OCI-LY7 (cell line): ENCODE data around the gene RECK.

ENCODE experiments used
- EZH2phosphoT487 ChIP-seq: fragments of 200-600 bp; sonication (generic); IDR thresholded peaks from 2 replicates; pipeline ENCODE4 v1.6.1; 2018; ENCODE audit warnings: low read depth, borderline replicate concordance, mild to moderate bottlenecking, mixed run types, antibody characterized with exemption, low read length, moderate library complexity, mixed read lengths
- TF ChIP-seq, protein P1 (sequence below): fragments of 200-600 bp; sonication (generic); conservative IDR thresholded peaks from 2 replicates; pipeline ENCODE4 v1.5.1; 2014; ENCODE audit warnings: mild to moderate bottlenecking, antibody characterized with exemption, low read length, moderate library complexity, mixed read lengths

DNA sequence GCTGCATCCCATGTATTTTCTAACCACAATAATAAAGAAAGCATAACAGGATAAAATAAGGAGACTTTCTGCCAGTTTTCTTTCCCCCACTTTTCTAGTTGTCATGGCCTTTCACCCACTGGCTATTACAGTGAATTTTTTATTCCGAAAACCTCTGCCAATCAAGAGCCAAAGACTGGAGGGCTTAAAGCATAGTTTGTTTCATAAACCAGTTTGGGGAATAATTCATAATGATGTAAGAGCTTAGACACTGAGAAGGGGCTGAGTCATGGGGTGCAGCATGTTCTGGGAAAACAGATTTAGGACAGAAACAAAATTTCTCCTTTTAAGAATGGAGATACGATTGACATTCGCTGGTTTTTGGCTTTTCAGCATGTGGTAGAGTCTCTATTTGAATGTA is 95.4 kb downstream of the RECK start:
- TF ChIP-seq, protein P1, sequence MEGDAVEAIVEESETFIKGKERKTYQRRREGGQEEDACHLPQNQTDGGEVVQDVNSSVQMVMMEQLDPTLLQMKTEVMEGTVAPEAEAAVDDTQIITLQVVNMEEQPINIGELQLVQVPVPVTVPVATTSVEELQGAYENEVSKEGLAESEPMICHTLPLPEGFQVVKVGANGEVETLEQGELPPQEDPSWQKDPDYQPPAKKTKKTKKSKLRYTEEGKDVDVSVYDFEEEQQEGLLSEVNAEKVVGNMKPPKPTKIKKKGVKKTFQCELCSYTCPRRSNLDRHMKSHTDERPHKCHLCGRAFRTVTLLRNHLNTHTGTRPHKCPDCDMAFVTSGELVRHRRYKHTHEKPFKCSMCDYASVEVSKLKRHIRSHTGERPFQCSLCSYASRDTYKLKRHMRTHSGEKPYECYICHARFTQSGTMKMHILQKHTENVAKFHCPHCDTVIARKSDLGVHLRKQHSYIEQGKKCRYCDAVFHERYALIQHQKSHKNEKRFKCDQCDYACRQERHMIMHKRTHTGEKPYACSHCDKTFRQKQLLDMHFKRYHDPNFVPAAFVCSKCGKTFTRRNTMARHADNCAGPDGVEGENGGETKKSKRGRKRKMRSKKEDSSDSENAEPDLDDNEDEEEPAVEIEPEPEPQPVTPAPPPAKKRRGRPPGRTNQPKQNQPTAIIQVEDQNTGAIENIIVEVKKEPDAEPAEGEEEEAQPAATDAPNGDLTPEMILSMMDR = no peak
- TF ChIP-seq EZH2phosphoT487 = no peak
